H1 (cell line): ENCODE results near the gene ESR1. TPM values are rescaled to one million over a fixed set of nuclear protein-coding genes. Genes with fewer than 3 reads are reported as not detected.

Source experiments
- CTCF ChIA-PET: fragments of 300-600 bp; sonication (Branson Sonifier 250); formaldehyde crosslinking; loops from one replicate; lab custom pipeline; 2021; ENCODE audit not compliant: partially characterized antibody; lab: Charles Lee
- POLR2A ChIA-PET: fragments of 300-600 bp; sonication (Branson Sonifier 250); formaldehyde crosslinking; loops from one replicate; lab custom pipeline; 2021; ENCODE audit warnings: inconsistent platforms; ENCODE audit not compliant: partially characterized antibody; lab: Charles Lee
- DNase-seq, 2 experiments: peaks; one replicate each; pipeline versions ENCODE4 v3.0.0 to v3.0.0-alpha.2; 2010 to 2022; ENCODE audit warnings: low spot score in 2 of 2, low read depth in 1 of 2, mixed read lengths in 1 of 2
- FAIRE-seq: peaks from 2 replicates; lab custom pipeline; 2011; peaks lifted over from hg19 to GRCh38; lab: Jason Lieb, UNC
- H2AFZ ChIP-seq: 2 replicates; pipeline ENCODE4 v1.8.1; 2012; ENCODE audit warnings: low read length, inconsistent platforms
- H2AK5ac ChIP-seq: 2 replicates; pipeline ENCODE4 v1.6.1; 2013; ENCODE audit warnings: low read depth, low read length
- H2BK120ac ChIP-seq: replicated peaks from 2 replicates; pipeline ENCODE3; 2013; ENCODE audit warnings: low read depth, low read length, inconsistent platforms
- H2BK12ac ChIP-seq: 2 replicates; pipeline ENCODE4 v1.6.1; 2013; ENCODE audit warnings: low read depth, low read length
- H2BK15ac ChIP-seq: 2 replicates; pipeline ENCODE4 v1.6.1; 2013; ENCODE audit warnings: low read length
- H2BK20ac ChIP-seq: 2 replicates; pipeline ENCODE4 v1.6.1; 2013; ENCODE audit warnings: low read length
- H2BK5ac ChIP-seq: 2 replicates; pipeline ENCODE4 v1.6.1; 2013; ENCODE audit warnings: low read depth, low read length
- H3K14ac ChIP-seq: 2 replicates; pipeline ENCODE4 v1.6.1; 2013; ENCODE audit warnings: inconsistent platforms; ENCODE audit not compliant: insufficient read length
- H3K18ac ChIP-seq: 2 replicates; pipeline ENCODE4 v1.6.1; 2013; ENCODE audit warnings: low read length; ENCODE audit errors: extremely low read depth
- H3K23ac ChIP-seq: 2 replicates; pipeline ENCODE4 v1.6.1; 2013; ENCODE audit warnings: inconsistent platforms; ENCODE audit not compliant: insufficient read length
- H3K23me2 ChIP-seq: 2 replicates; pipeline ENCODE4 v1.6.1; 2013; ENCODE audit warnings: low read depth, low read length
- H3K27ac ChIP-seq: 2 replicates; pipeline ENCODE4 v1.6.1; 2011; ENCODE audit warnings: low read depth, low read length, inconsistent platforms
- H3K27me3 ChIP-seq, 4 experiments: replicated peaks in 1 of 4; 1 replicate in 1 of 4; 2 replicates in 3 of 4; pipeline versions ENCODE4 v1.6.1 to v1.8.1; 2011 to 2013; ENCODE audit warnings: low read length in 3 of 4, mild to moderate bottlenecking in 3 of 4, inconsistent platforms in 2 of 4, mixed read lengths in 2 of 4, moderate library complexity in 1 of 4; ENCODE audit not compliant: control insufficient read depth in 3 of 4, insufficient read depth in 3 of 4; ENCODE audit errors: extremely low read depth in 1 of 4
- H3K36me3 ChIP-seq, 4 experiments: 2 replicates each; pipeline versions ENCODE4 v1.6.1 to v1.8.1; 2011 to 2013; ENCODE audit warnings: mild to moderate bottlenecking in 4 of 4, low read length in 3 of 4, moderate library complexity in 2 of 4, control low read depth in 1 of 4, inconsistent platforms in 1 of 4; ENCODE audit not compliant: insufficient read depth in 4 of 4, control insufficient read depth in 2 of 4
- H3K4ac ChIP-seq: replicated peaks from 2 replicates; pipeline ENCODE3; 2013; ENCODE audit warnings: low read length, low read depth, mixed read lengths, inconsistent platforms; ENCODE audit not compliant: insufficient read length
- H3K4me1 ChIP-seq, 4 experiments: replicated peaks in 1 of 4; 1 replicate in 1 of 4; 2 replicates in 3 of 4; pipeline versions ENCODE4 v1.6.1 to v1.8.1; 2011 to 2013; ENCODE audit warnings: low read length in 3 of 4, inconsistent platforms in 2 of 4, mixed read lengths in 1 of 4; ENCODE audit not compliant: insufficient read depth in 4 of 4, control insufficient read depth in 3 of 4
- H3K4me2 ChIP-seq, 2 experiments: 2 replicates each; pipeline versions ENCODE4 v1.6.1 to v1.8.1; 2011 to 2013; ENCODE audit warnings: low read depth in 2 of 2, low read length in 2 of 2, control low read depth in 1 of 2, inconsistent platforms in 1 of 2, mild to moderate bottlenecking in 1 of 2; ENCODE audit not compliant: insufficient read depth in 1 of 2
- H3K4me3 ChIP-seq, 4 experiments: fragments of 200-600, 300-600 bp in 1 of 4; sonication (generic), shearing (Covaris generic), sonication (Bioruptor Twin) in 1 of 4; 2 replicates each; pipeline versions ENCODE4 v1.5.1 to v1.8.1; 2011 to 2016; ENCODE audit warnings: low read length in 4 of 4, low read depth in 3 of 4, control low read depth in 2 of 4, inconsistent platforms in 2 of 4, mild to moderate bottlenecking in 2 of 4, mixed read lengths in 1 of 4, moderate library complexity in 1 of 4; ENCODE audit not compliant: insufficient read depth in 2 of 4; ENCODE audit errors: extremely low read depth in 1 of 4
- H3K56ac ChIP-seq: replicated peaks from 2 replicates; pipeline ENCODE3; 2013; ENCODE audit warnings: low read depth, mild to moderate bottlenecking, mixed read lengths, low read length, inconsistent platforms; ENCODE audit not compliant: insufficient read length
- H3K79me1 ChIP-seq: 2 replicates; pipeline ENCODE4 v1.6.1; 2013; ENCODE audit warnings: low read depth, low read length, control low read depth
- H3K79me2 ChIP-seq, 2 experiments: 2 replicates each; pipeline versions ENCODE4 v1.6.1 to v1.8.1; 2012 to 2013; ENCODE audit warnings: low read length in 2 of 2, mild to moderate bottlenecking in 2 of 2, inconsistent platforms in 1 of 2; ENCODE audit not compliant: insufficient read depth in 2 of 2, control insufficient read depth in 1 of 2
- H3K9ac ChIP-seq, 4 experiments: replicated peaks in 1 of 4; 1 replicate in 1 of 4; 2 replicates in 3 of 4; pipeline versions ENCODE4 v1.6.1 to v1.8.1; 2011 to 2013; ENCODE audit warnings: low read depth in 3 of 4, low read length in 3 of 4, control low read depth in 2 of 4, mild to moderate bottlenecking in 2 of 4, moderate library complexity in 2 of 4, inconsistent platforms in 1 of 4; ENCODE audit errors: extremely low read depth in 1 of 4
- H3K9me3 ChIP-seq, 2 experiments: 2 replicates each; pipeline versions ENCODE4 v1.6.1 to v1.8.1; 2012 to 2013; ENCODE audit warnings: mild to moderate bottlenecking in 2 of 2, moderate library complexity in 2 of 2, control low read depth in 1 of 2, inconsistent platforms in 1 of 2, low read depth in 1 of 2, low read length in 1 of 2, mixed read lengths in 1 of 2; ENCODE audit not compliant: insufficient read depth in 2 of 2
- H4K20me1 ChIP-seq, 2 experiments: replicated peaks in 1 of 2; 2 replicates each; pipeline versions ENCODE3 to v1.8.1; 2011 to 2013; ENCODE audit warnings: inconsistent platforms in 2 of 2, low read length in 2 of 2, mild to moderate bottlenecking in 1 of 2; ENCODE audit not compliant: insufficient read depth in 2 of 2, control insufficient read depth in 1 of 2
- H4K5ac ChIP-seq: 2 replicates; pipeline ENCODE4 v1.6.1; 2013; ENCODE audit warnings: low read length, low read depth, mixed read lengths, inconsistent platforms; ENCODE audit not compliant: insufficient read length
- H4K8ac ChIP-seq: 2 replicates; pipeline ENCODE4 v1.8.0; 2013; ENCODE audit warnings: mild to moderate bottlenecking, moderate library complexity, low read length, inconsistent platforms; ENCODE audit not compliant: insufficient read depth; ENCODE audit errors: extremely low read depth
- H4K91ac ChIP-seq: replicated peaks from 2 replicates; pipeline ENCODE3; 2013; ENCODE audit warnings: low read length, mixed read lengths, inconsistent platforms; ENCODE audit not compliant: insufficient read length
- CEBPB ChIP-seq: IDR thresholded peaks from 2 replicates; pipeline ENCODE4 v1.6.1; 2012; ENCODE audit warnings: low read depth, low read length
- PHF8 ChIP-seq: fragments of 200-600 bp; sonication (generic); conservative IDR thresholded peaks from 2 replicates; pipeline ENCODE4 v1.7.1; 2012; ENCODE audit warnings: low read depth, mild to moderate bottlenecking, inconsistent platforms, low read length, moderate library complexity
- POLR2A ChIP-seq, 2 experiments: IDR thresholded peaks; 1 replicate in 1 of 2; 2 replicates in 1 of 2; pipeline ENCODE4 v1.6.1; 2011; ENCODE audit warnings: low read depth in 2 of 2, low read length in 2 of 2, mild to moderate bottlenecking in 2 of 2; ENCODE audit errors: control extremely low read depth in 1 of 2
- SP2 ChIP-seq: IDR thresholded peaks from 2 replicates; pipeline ENCODE4 v1.6.1; 2012; ENCODE audit warnings: mild to moderate bottlenecking, low read length, inconsistent platforms
- USF2 ChIP-seq: IDR thresholded peaks from 2 replicates; pipeline ENCODE4 v1.6.1; 2011; ENCODE audit warnings: low read length, improper control_type of control experiment
- YY1 ChIP-seq: IDR thresholded peaks from 2 replicates; pipeline ENCODE4 v1.6.1; 2011; ENCODE audit warnings: low read depth, mild to moderate bottlenecking, low read length
- ZNF274 ChIP-seq: IDR thresholded peaks from 2 replicates; pipeline ENCODE4 v1.7.0; 2012; ENCODE audit warnings: low read length, borderline replicate concordance; ENCODE audit errors: extremely low read depth
- WGBS, 2 experiments: shearing (Covaris generic) in 1 of 2; methylation state at CpG; one replicate each; pipeline versions ENCODE4 v1.1.6 to v1.1.7; 2013 to 2015; ENCODE audit warnings: low lambda C conversion rate in 2 of 2, mixed read lengths in 2 of 2, inconsistent platforms in 1 of 2, low coverage in 1 of 2, missing lambda C conversion rate in 1 of 2; ENCODE audit not compliant: insufficient replicate concordance in 2 of 2, insufficient coverage in 1 of 2, insufficient read length in 1 of 2; ENCODE audit errors: extremely low coverage in 1 of 2, missing lambda C conversion rate in 1 of 2; 5-methylcytosine and 5-hydroxymethylcytosine counted together
- polyA plus RNA-seq, 7 experiments: library from polyadenylated mRNA; depleted of rRNA in 3 of 7; stranded (reverse) in 5 of 7; unstranded in 2 of 7; fragments of >200 nt in 5 of 7; fragments of 200-250 nt in 2 of 7; gene quantifications; 1 replicate in 5 of 7; 2 replicates in 1 of 7; 4 replicates in 1 of 7; pipeline versions ENCODE4 v1.2.1 to v1.2.3, GENCODE V29; 2011 to 2013; ENCODE audit warnings: missing spikeins in 2 of 7, mixed read lengths in 2 of 7
- total RNA-seq: library from RNA; stranded (reverse); fragmentation: NEBNext Ultra II Directional; extraction: Animal tissue kit (Norgen Biotek cat#: 25700); gene quantifications from 2 replicates; pipeline ENCODE4 v1.2.1, GENCODE V29; 2021
- TF ChIP-seq, protein P1 (sequence below): IDR thresholded peaks from 2 replicates; pipeline ENCODE4 v1.6.1; 2011; ENCODE audit warnings: low read depth, mild to moderate bottlenecking, low read length; ENCODE audit not compliant: insufficient read depth

ESR1 gene
- total and polyA plus RNA-seq, 2 of the 8 experiments (the other 6 are each of a cell fraction or from before 2014, with no cell fraction given), result 0.03 to 0.17 TPM

DNA sequence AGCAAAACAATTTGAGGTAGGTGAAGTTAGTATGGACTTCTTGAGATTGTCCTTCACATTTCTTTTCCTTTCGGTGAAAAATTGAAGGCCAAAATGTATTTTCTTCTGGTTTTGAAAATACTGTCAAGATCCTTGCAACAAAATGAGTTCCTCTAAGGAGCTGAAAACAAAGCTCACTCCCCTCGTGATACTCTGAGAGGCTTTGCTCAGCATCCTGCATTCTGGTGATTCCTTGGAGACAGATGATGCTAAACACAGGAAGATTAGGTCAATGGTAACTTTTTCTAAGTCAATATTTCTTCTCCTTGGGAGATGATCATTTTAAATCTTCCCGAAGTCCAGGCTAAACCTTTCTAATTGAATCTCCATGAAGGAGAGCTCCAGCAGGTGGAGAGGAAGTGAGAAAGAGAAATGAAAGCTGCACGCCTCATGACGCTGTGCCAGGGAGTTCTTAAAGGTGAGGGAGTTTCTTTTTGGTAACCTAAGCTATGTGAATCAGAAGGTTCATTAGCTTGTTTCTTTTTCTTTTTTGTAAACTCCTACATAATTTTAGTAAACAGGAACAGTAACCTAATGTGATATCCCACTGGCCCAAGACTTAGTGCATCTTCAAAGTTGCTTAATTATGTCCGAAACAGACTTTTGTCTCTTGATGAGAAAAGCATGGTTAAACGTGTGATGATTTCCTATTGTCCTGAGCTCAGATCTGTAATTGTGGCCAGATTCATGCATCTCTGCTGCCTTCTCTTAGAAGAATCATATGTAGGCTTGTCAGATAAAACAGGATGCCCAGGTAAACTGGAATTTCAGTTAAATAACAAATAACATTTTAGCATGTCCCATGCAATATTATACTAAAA, 15.0 kb downstream of the ESR1 start:
- Histone ChIP-seq H2BK15ac (no peak overlapping the region), H2BK12ac (no peak overlapping the region), H3K56ac (no peak overlapping the region), H3K9me3 (no peaks in the 10 kb centered on the region), H3K18ac (no peak overlapping the region), H3K4me1 (no peaks in the 10 kb centered on the region), H3K9ac (no peak overlapping the region), H4K5ac (no peak overlapping the region), H2BK20ac (no peak overlapping the region), H3K23me2 (no peaks in the 10 kb centered on the region), H3K36me3 (no peaks in the 10 kb centered on the region), H4K8ac (no peak overlapping the region), H3K14ac (no peak overlapping the region), H3K4ac (no peak overlapping the region), H2AFZ (no peak overlapping the region), H2BK120ac (no peak overlapping the region), H4K91ac (no peak overlapping the region), H4K20me1 (no peaks in the 10 kb centered on the region), H3K27me3 (no peaks in the 10 kb centered on the region), H3K79me2 (no peaks in the 10 kb centered on the region), H3K27ac (no peak overlapping the region), H3K4me3 (no peak overlapping the region), H2AK5ac (no peak overlapping the region), H2BK5ac (no peak overlapping the region), H3K79me1 (no peaks in the 10 kb centered on the region), H3K4me2 (no peak overlapping the region), H3K23ac (no peak overlapping the region)
- POLR2A ChIA-PET, result no interaction called here
- 86% methylated on average over 7 of the region's 7 CpGs; no CpG with 5 or more reads in 1 of the 2 experiments for WGBS, 2 experiments
- FAIRE-seq (no peak), DNase-seq (no peak)
- CTCF ChIA-PET, result interaction anchor here (1.2 kb wide), 1 partner anchor 161 kb away, joined by 3 read pairs; no protein-coding TSS in a partner anchor
- TF ChIP-seq PHF8, result no peak
- TF ChIP-seq POLR2A (IDR thresholded peaks at IDR 0.05; ENCODE audit: control extremely low read depth in 1 of 2, low read depth in 2 of 2, low read length in 2 of 2), result no peak
- no peak for TF ChIP-seq USF2
- no peak for TF ChIP-seq ZNF274
- TF ChIP-seq SP2, result no peak
- TF ChIP-seq CEBPB, result no peak
- TF ChIP-seq, protein P1, sequence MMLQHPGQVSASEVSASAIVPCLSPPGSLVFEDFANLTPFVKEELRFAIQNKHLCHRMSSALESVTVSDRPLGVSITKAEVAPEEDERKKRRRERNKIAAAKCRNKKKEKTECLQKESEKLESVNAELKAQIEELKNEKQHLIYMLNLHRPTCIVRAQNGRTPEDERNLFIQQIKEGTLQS, result no peak
- TF ChIP-seq YY1, result no peak
